GM19372 (cell line): ENCODE data around the gene CENPQ.

ENCODE experiments used
- ATAC-seq: cut with Tn5 transposase; IDR thresholded peaks from one replicate; pipeline ENCODE4 v1.9.1; 2021; ENCODE audit warnings: mild to moderate bottlenecking, low read depth, moderate library complexity; ENCODE audit not compliant: unreplicated experiment

Gene CENPQ

GRCh38 chr6:49499623-49500022, 36.5 kb downstream of the CENPQ start, which contains the start of gene GLYATL3:
GLYATL3 (plus strand) TSS chr6:49499923; CDS start chr6:49511991, 12,068 bp downstream.
- no peak for ATAC-seq

- ATAC-seq: no peak
Measured at GRCh38 chr6:49504666-49505065, 41.5 kb downstream of the CENPQ start.

GRCh38 chr6:49506569-49507111, 43.5 kb downstream of the CENPQ start:
- ATAC-seq: no peak

- no peak for ATAC-seq
Measured at GRCh38 chr6:49509342-49509741, 46.2 kb downstream of the CENPQ start.

DNA sequence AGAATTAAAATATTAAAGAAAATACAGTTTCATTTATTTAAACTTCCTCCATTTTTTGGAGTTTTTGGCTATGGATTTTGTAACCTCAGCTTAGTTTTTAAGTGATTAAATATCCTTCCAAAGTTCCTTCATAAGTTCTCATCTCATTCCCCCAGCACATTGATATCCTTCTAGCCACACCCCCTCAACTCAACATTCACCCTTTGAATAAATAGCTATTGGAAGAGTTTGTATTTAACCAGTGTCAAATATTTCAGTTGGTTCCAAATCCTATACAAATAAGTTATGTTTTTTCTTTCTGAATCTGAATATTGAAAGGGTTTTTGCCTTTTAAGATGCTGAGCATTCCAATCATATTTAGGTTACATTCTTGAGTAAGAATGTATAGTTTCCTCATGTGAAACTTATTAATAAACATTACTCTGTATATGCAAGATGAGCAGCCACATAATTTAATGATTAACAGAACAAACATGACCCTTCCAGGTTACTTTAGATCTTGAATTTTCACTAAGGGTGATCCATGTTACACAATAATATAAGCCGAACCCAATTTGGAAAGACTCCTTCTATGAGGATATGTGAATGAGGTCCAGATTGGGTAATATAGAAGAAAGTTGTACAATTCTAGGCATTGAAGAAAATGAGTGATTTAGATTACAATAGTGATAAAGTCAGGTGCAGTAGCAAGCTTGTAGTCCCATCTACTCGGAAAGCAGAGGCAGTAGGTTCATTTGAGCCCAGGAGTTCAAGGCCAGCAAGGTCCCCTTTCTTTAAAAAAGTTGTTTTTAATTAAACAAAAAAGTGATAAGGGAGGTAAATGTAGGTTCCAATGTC, 50.2 kb downstream of the CENPQ start:
- ATAC-seq: no peak

- ATAC-seq: no peak
Measured at GRCh38 chr6:49514571-49515484, 51.7 kb downstream of the CENPQ start.

GRCh38 chr6:49515485-49516146, 52.4 kb downstream of the CENPQ start:
- no peak for ATAC-seq

- no peak for ATAC-seq
Measured at GRCh38 chr6:49516147-49516505, 53.0 kb downstream of the CENPQ start.

- no peak for ATAC-seq
Measured at GRCh38 chr6:49517919-49518318, 54.7 kb downstream of the CENPQ start.

DNA sequence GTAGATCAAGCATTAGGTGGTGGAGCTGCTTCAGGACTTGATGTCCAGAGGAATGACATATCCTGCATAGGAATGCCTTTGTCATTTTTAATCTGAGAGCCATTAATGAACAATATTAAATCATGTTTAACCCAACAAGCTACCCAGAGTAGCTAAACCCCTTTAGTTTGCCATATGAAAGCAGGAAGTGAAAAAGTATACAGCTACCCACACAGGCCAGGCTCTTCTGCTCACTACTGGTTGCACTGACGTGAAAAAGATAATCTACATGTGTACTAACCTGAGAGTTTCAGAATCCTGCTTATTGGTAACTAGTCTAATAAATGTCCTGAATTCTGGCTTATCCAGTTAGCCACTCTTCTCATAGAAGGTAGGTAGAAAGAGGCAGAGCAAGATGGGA, 56.5 kb downstream of the CENPQ start:
- ATAC-seq: peak; percentile 84

GRCh38 chr6:49522710-49523593, 59.8 kb downstream of the CENPQ start:
- no peak for ATAC-seq

- no peak for ATAC-seq
Measured at GRCh38 chr6:49523901-49524300, 60.7 kb downstream of the CENPQ start.

DNA sequence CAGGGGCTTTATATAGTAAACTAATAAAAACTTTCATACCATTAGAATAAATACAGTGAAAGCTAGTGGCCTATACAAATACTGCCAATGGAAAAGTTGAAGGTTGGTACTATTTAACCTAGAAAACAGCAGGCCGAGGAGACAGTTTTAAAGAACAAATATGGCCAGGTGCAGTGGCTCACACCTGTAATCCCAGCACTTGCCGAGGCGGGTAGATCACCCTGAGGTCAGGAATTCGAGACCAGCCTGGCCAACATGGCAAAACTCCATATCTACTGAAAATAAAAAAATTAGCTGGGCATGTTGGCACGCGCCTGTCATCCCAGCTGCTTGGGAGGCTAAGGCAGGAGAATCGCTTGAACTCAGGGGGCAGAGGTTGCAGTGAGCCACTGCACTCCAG, 61.4 kb downstream of the CENPQ start:
- no peak for ATAC-seq

- ATAC-seq: no peak
Measured at GRCh38 chr6:49526598-49526997, 63.4 kb downstream of the CENPQ start.

- no peak for ATAC-seq
Measured at GRCh38 chr6:49527320-49527719, 64.2 kb downstream of the CENPQ start.

GRCh38 chr6:49528571-49528970, 65.4 kb downstream of the CENPQ start:
- no peak for ATAC-seq

DNA sequence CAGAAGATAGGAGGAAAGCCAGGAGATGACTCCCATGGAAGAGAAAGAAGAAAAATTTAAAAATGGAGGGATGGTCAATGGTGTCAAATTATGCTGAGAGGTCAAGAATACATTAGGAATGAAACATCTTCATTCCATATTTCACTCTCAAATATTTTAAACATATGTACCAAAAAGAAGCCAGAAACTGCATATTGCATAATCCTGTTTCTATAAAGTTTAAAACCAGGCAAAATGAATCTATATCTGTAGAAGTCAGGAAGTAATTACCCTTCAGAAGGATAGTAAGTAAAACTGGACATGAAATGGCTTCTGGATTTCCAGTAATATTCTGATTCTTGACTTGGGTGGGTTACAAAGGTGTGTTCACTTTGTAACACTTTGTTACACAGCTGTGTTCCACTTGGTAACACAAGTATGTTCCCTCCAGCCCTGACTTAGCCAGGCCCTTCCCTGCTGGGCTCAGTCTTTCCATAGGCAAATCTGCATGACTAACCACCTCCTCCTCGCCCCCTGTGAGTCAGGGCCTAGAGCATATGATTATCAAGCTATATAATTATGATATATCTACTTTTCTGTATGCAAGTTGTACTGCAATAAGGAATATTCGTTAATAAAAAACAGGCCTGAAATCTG, 67.1 kb downstream of the CENPQ start:
- ATAC-seq: no peak

GRCh38 chr6:49531774-49532569, 68.8 kb downstream of the CENPQ start:
- peak; percentile 94 for ATAC-seq
